ENCODE data around the gene HDAC7.

HDAC7 gene

DNA sequence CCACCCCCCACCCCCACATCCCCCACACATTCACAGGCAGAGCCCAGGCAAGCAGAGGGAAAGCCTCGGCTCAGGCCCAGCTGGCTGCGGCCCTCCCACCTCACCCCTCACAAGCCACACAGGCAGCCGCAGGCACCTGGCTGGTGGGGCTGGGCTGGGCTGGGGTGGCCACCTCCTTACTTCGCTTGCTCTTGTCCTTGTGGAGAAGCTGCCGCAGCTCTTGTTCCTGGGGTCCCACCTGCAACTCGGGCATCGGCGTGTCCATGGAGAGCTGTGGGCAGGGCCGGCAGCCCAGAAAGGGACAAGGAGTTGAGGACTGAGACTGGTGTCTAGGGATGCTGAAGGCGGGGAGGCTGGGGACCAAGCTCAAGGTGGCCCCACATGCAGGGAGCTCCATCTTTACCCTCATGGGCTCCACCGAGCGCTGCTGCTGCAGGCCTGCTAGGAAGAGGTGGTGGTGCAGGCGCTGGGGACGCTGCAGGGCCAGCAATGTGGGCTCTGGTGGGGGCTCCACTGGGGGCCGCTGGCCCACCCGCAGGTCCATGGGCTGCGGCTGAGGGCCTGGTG is 21.2 kb downstream of the HDAC7 start:
- TF ChIP-seq ZNF565 (CRISPR knock-in tag; conservative IDR thresholded peaks at IDR 0.05; ENCODE audit: low read depth) = no peak
- TF ChIP-seq ZNF8 (CRISPR knock-in tag; IDR thresholded peaks at IDR 0.05) = no peak
- TF ChIP-seq BACH2 (CRISPR knock-in tag; IDR thresholded peaks at IDR 0.05; ENCODE audit: borderline replicate concordance) = no peak
- TF ChIP-seq ISL1 (CRISPR knock-in tag; IDR thresholded peaks at IDR 0.05) = no peak
- no peak for TF ChIP-seq GLIS3 (CRISPR knock-in tag; IDR thresholded peaks at IDR 0.05)
- no peak for TF ChIP-seq RARB (CRISPR knock-in tag; IDR thresholded peaks at IDR 0.05)
- no peak for TF ChIP-seq ZFP30 (CRISPR knock-in tag; IDR thresholded peaks at IDR 0.05)
- TF ChIP-seq TSHZ2 (CRISPR knock-in tag; IDR thresholded peaks at IDR 0.05) = no peak
- TF ChIP-seq OSR1 (CRISPR knock-in tag; IDR thresholded peaks at IDR 0.05) = no peak
- TF ChIP-seq ESRRG (CRISPR knock-in tag; IDR thresholded peaks at IDR 0.05) = no peak
- TF ChIP-seq POU6F1 (CRISPR knock-in tag; IDR thresholded peaks at IDR 0.05; ENCODE audit: borderline replicate concordance, low read depth) = no peak
- TF ChIP-seq PPARA (CRISPR knock-in tag; IDR thresholded peaks at IDR 0.05; ENCODE audit: borderline replicate concordance) = no peak
- no peak for TF ChIP-seq ZNF70 (CRISPR knock-in tag; IDR thresholded peaks at IDR 0.05)
- TF ChIP-seq TCF4 (CRISPR knock-in tag; IDR thresholded peaks at IDR 0.05; ENCODE audit: borderline replicate concordance) = no peak
- no peak for TF ChIP-seq CREB5 (CRISPR knock-in tag; IDR thresholded peaks at IDR 0.05; ENCODE audit: low read depth)
- TF ChIP-seq ZFP3 (CRISPR knock-in tag; IDR thresholded peaks at IDR 0.05) = no peak
- no peak for TF ChIP-seq PATZ1 (CRISPR knock-in tag; IDR thresholded peaks at IDR 0.05; ENCODE audit: borderline replicate concordance)
- no peak for TF ChIP-seq ZC3H10 (CRISPR knock-in tag; IDR thresholded peaks at IDR 0.05)
- ATAC-seq = no peak

DNA sequence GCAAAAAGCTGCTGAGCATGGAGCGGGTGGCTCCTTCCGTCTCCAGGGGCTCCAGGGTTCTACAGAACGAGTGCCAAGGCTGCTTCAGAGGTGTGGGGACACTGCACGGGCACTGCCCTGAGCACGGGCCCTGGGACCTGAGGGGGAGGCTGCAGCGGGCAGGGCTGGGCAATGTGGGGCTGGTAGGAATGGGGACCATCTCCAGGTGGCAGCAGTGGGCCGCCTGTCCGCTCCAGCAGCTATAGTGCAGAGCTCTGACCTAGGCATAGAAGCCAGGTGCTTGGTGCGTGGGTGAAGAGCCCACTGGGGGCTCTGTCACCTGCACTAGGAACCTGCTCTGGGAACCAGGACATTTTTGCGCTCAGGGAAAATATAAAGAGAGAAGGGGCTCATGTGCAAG is 22.3 kb downstream of the HDAC7 start:
- TF ChIP-seq TCF4 (CRISPR knock-in tag; IDR thresholded peaks at IDR 0.05; ENCODE audit: borderline replicate concordance) = no peak
- no peak for TF ChIP-seq ZFP3 (CRISPR knock-in tag; IDR thresholded peaks at IDR 0.05)
- no peak for TF ChIP-seq TOX (CRISPR knock-in tag; IDR thresholded peaks at IDR 0.05; ENCODE audit: borderline replicate concordance)
- peak; percentile 61 for ATAC-seq

- no peak for ATAC-seq
- TF ChIP-seq PATZ1 (CRISPR knock-in tag; IDR thresholded peaks at IDR 0.05; ENCODE audit: borderline replicate concordance) = no peak
- no peak for TF ChIP-seq RARB (CRISPR knock-in tag; IDR thresholded peaks at IDR 0.05)
- no peak for TF ChIP-seq BACH2 (CRISPR knock-in tag; IDR thresholded peaks at IDR 0.05; ENCODE audit: borderline replicate concordance)
- TF ChIP-seq OSR1 (CRISPR knock-in tag; IDR thresholded peaks at IDR 0.05) = no peak
- TF ChIP-seq ESRRG (CRISPR knock-in tag; IDR thresholded peaks at IDR 0.05) = no peak
- no peak for TF ChIP-seq CSRNP3 (CRISPR knock-in tag; IDR thresholded peaks at IDR 0.05)
- no peak for TF ChIP-seq ZFP3 (CRISPR knock-in tag; IDR thresholded peaks at IDR 0.05)
- no peak for TF ChIP-seq TOX (CRISPR knock-in tag; IDR thresholded peaks at IDR 0.05; ENCODE audit: borderline replicate concordance)
- TF ChIP-seq CSDC2 (CRISPR knock-in tag; IDR thresholded peaks at IDR 0.05) = no peak
- no peak for TF ChIP-seq ARNTL (CRISPR knock-in tag; IDR thresholded peaks at IDR 0.05; ENCODE audit: borderline replicate concordance, low read depth)
- TF ChIP-seq PPARA (CRISPR knock-in tag; IDR thresholded peaks at IDR 0.05; ENCODE audit: borderline replicate concordance) = no peak
- no peak for TF ChIP-seq ZFP30 (CRISPR knock-in tag; IDR thresholded peaks at IDR 0.05)
- no peak for TF ChIP-seq ZNF565 (CRISPR knock-in tag; conservative IDR thresholded peaks at IDR 0.05; ENCODE audit: low read depth)
- no peak for TF ChIP-seq ZC3H10 (CRISPR knock-in tag; IDR thresholded peaks at IDR 0.05)
These were observed 23.8 kb downstream of the HDAC7 start for GRCh38 chr12:47795814-47796411.
